Gastrocnemius medialis (tissue), 4 donors: ENCODE data around the gene FRMPD4.

Experiments used
- CTCF ChIP-seq, 5 experiments: fragments of 450-650 bp in 3 of 5; fragments of 200-600 bp in 2 of 5; sonication (generic) in 2 of 5; IDR thresholded peaks in 4 of 5; conservative IDR thresholded peaks in 1 of 5; 1 replicate in 4 of 5; 2 replicates in 1 of 5; pipeline ENCODE4 v1.5.1; 2016 to 2019; ENCODE audit warnings: antibody characterized with exemption in 5 of 5, mild to moderate bottlenecking in 3 of 5, moderate library complexity in 3 of 5
- POLR2A ChIP-seq, 2 donors: fragments of 450-650 bp; IDR thresholded peaks; one replicate each; pipeline ENCODE4 v1.6.1; 2017; ENCODE audit warnings: antibody characterized with exemption in 2 of 2, mild to moderate bottlenecking in 2 of 2, moderate library complexity in 2 of 2

GRCh38 chrX:12139934-12140611 is 1.8 kb downstream of the FRMPD4 start:
- TF ChIP-seq CTCF (IDR thresholded peaks at IDR 0.05 in 4 of 5, conservative IDR thresholded peaks at IDR 0.05 in 1 of 5) (no peak), POLR2A (IDR thresholded peaks at IDR 0.05) (no peak)
